Smooth muscle cell of the brain vasculature (primary cell): Measurements from ENCODE around the gene IAH1.
"Not testable (repeated sequence)": the region's sequence is repeated elsewhere in the genome, so short reads cannot be mapped to it uniquely, and the experiment has no call there.

Experiments
- DNase-seq: peaks from one replicate; pipeline ENCODE4 v3.0.0-alpha.2; 2012; ENCODE audit warnings: low read depth, low spot score

The IAH1 gene

GRCh38 chr2:9473308-9473984, 905 bp upstream of the IAH1 start:
- DNase-seq = no peak

GRCh38 chr2:9473985-9474360, 378 bp upstream of the IAH1 start:
- no peak for DNase-seq

GRCh38 chr2:9477914-9478313, 3.6 kb downstream of the IAH1 start:
- no peak for DNase-seq

GRCh38 chr2:9478526-9478925, 4.2 kb downstream of the IAH1 start:
- DNase-seq = no peak

GRCh38 chr2:9480157-9480556, 5.8 kb downstream of the IAH1 start:
- no peak for DNase-seq

GRCh38 chr2:9483107-9483506, 8.8 kb downstream of the IAH1 start:
- DNase-seq = no peak

GRCh38 chr2:9484533-9484932, 10.2 kb downstream of the IAH1 start:
- DNase-seq = no peak

GRCh38 chr2:9488583-9489547, 14.5 kb downstream of the IAH1 start:
- DNase-seq = no peak

GRCh38 chr2:9490789-9491188, 16.4 kb downstream of the IAH1 start:
- DNase-seq = no peak

- no peak for DNase-seq
Measured at GRCh38 chr2:9492927-9493326, 18.6 kb downstream of the IAH1 start.

GRCh38 chr2:9493478-9493877, 19.1 kb downstream of the IAH1 start:
- DNase-seq = no peak

GRCh38 chr2:9494081-9494480, 19.7 kb downstream of the IAH1 start:
- no peak for DNase-seq

GRCh38 chr2:9497017-9497416, 22.7 kb downstream of the IAH1 start:
- no peak for DNase-seq

- no peak for DNase-seq
Measured at GRCh38 chr2:9498210-9498609, 23.9 kb downstream of the IAH1 start.

- no peak for DNase-seq
Measured at GRCh38 chr2:9508931-9509330, 34.6 kb downstream of the IAH1 start.

- not testable (repeated sequence) for DNase-seq
Measured at GRCh38 chr2:9513946-9514345, 39.6 kb downstream of the IAH1 start.

GRCh38 chr2:9517118-9517782, 42.9 kb downstream of the IAH1 start:
- DNase-seq = no peak

- no peak for DNase-seq
Measured at GRCh38 chr2:9518163-9518562, 43.8 kb downstream of the IAH1 start.

- no peak for DNase-seq
Measured at GRCh38 chr2:9518780-9519179, 44.4 kb downstream of the IAH1 start.

GRCh38 chr2:9519250-9519649, 44.9 kb downstream of the IAH1 start:
- DNase-seq = no peak

- DNase-seq = no peak
Measured at GRCh38 chr2:9524291-9524690, 49.9 kb downstream of the IAH1 start.

GRCh38 chr2:9525266-9525665, 50.9 kb downstream of the IAH1 start:
- no peak for DNase-seq
